Prostate gland (tissue), 2 donors: ENCODE results near the gene LSM4. TPM values are rescaled to one million over a fixed set of nuclear protein-coding genes. Genes with fewer than 3 reads are reported as not detected.

ENCODE experiments used
- DNase-seq: peaks from one replicate; pipeline ENCODE4 v3.0.0-alpha.2; 2019; ENCODE audit warnings: low spot score
- H3K27ac ChIP-seq, 2 donors: fragments of 200-600 bp; sonication (generic); 2 replicates each; pipeline ENCODE4 v1.5.1; 2017 to 2019
- H3K27me3 ChIP-seq: fragments of 200-600 bp; sonication (generic); replicated peaks from 2 replicates; pipeline ENCODE4 v1.5.1; 2019; ENCODE audit not compliant: insufficient read depth
- H3K36me3 ChIP-seq, 2 donors: fragments of 200-600 bp; sonication (generic); 1 replicate in 1 of 2; 2 replicates in 1 of 2; pipeline versions ENCODE4 v1.5.1 to v1.8.1; 2017 to 2019
- H3K4me1 ChIP-seq: fragments of 200-600 bp; sonication (generic); replicated peaks from 2 replicates; pipeline ENCODE4 v1.5.1; 2019
- H3K4me3 ChIP-seq, 2 donors: fragments of 200-600 bp; sonication (generic); 2 replicates each; pipeline ENCODE4 v1.5.1; 2017 to 2019
- H3K9me3 ChIP-seq: fragments of 200-600 bp; sonication (generic); 2 replicates; pipeline ENCODE4 v1.5.1; 2017
- POLR2A ChIP-seq: fragments of 450-650 bp; IDR thresholded peaks from one replicate; pipeline ENCODE4 v1.6.1; 2016; ENCODE audit warnings: antibody characterized with exemption, mild to moderate bottlenecking
- POLR2AphosphoS5 ChIP-seq: sonication (generic); formaldehyde crosslinking; IDR thresholded peaks from one replicate; pipeline ENCODE4 v1.6.1; 2017; ENCODE audit warnings: antibody characterized with exemption
- WGBS: methylation state at CpG from one replicate; pipeline ENCODE4 v1.1.5; 2018; 5-methylcytosine and 5-hydroxymethylcytosine counted together
- intact Hi-C: fragments of 100-400 bp; cut with DNase I; formaldehyde crosslinking; loops from one replicate; pipeline ENCODE4 v1.14.2; 2022
- total RNA-seq, 2 donors: library from RNA; depleted of rRNA; stranded (reverse); fragments of >200 nt; gene quantifications; one replicate each; pipeline ENCODE4 v1.1.0, GENCODE V29; 2016
- TF ChIP-seq, protein P1 (sequence below), 4 experiments: fragments of 200-600 bp in 2 of 4; fragments of 450-650 bp in 2 of 4; sonication (generic) in 2 of 4; IDR thresholded peaks; 1 replicate in 3 of 4; 2 replicates in 1 of 4; pipeline ENCODE4 v1.5.1; 2016 to 2019; ENCODE audit warnings: antibody characterized with exemption in 4 of 4, mild to moderate bottlenecking in 2 of 4, moderate library complexity in 2 of 4

Gene LSM4
- total RNA-seq, 2 donors from 2014 or later: 157 to 215 TPM

DNA sequence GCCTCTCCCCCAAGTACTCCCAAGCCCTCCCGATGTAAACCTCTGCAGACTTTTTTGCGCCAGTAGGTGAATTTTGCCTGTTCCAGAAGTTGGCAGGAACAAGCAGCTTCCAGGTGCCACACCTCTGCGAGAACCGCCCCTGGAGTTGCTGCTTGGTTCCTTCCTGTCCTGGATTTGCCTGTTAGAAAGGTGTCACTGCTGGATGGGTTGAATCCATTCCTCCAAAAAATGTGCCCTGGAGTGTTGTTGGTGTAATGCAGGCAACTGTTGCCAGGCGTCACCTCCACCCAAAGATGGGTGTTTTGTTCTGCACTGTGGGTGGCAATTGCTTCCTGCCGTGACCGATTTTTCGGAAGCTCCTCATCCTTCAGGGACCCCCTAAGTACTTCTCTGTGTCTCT, 23.2 kb upstream of the LSM4 start:
- Histone ChIP-seq H3K4me3 (no peak overlapping the region), H3K36me3 (no peaks in the 10 kb centered on the region), H3K27me3 (no peaks in the 10 kb centered on the region), H3K27ac (no peak overlapping the region), H3K9me3 (no peaks in the 10 kb centered on the region), H3K4me1 (no peaks in the 10 kb centered on the region)
- no peak for DNase-seq
- WGBS: 54% methylated on average over 8 of the region's 8 CpGs
- intact Hi-C loops: no loop called here
- TF ChIP-seq, protein P1, sequence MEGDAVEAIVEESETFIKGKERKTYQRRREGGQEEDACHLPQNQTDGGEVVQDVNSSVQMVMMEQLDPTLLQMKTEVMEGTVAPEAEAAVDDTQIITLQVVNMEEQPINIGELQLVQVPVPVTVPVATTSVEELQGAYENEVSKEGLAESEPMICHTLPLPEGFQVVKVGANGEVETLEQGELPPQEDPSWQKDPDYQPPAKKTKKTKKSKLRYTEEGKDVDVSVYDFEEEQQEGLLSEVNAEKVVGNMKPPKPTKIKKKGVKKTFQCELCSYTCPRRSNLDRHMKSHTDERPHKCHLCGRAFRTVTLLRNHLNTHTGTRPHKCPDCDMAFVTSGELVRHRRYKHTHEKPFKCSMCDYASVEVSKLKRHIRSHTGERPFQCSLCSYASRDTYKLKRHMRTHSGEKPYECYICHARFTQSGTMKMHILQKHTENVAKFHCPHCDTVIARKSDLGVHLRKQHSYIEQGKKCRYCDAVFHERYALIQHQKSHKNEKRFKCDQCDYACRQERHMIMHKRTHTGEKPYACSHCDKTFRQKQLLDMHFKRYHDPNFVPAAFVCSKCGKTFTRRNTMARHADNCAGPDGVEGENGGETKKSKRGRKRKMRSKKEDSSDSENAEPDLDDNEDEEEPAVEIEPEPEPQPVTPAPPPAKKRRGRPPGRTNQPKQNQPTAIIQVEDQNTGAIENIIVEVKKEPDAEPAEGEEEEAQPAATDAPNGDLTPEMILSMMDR (IDR thresholded peaks at IDR 0.05): no peak
- TF ChIP-seq POLR2A: no peak
- TF ChIP-seq POLR2AphosphoS5: no peak

DNA sequence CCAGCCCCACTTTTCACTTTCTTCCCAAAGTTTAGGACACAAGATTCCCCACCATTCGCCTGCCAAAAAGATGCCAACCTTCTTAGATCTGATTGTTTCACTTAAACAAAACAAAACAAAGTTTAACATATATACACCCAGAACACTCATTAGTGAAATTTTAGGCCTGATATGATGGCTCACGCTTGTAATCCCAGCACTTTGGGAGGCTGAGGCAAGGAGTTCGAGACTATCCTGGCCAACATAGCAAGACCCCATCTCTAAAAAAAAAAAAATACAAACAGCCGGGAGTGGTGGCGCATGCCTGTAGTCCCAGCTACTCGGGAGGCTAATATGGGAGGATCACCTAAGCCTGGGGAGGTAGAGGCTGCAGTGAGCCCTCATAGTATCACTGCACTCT, 22.4 kb upstream of the LSM4 start:
- Histone ChIP-seq H3K4me3 (no peak overlapping the region), H3K36me3 (no peaks in the 10 kb centered on the region), H3K4me1 (no peaks in the 10 kb centered on the region), H3K9me3 (no peaks in the 10 kb centered on the region), H3K27me3 (no peaks in the 10 kb centered on the region), H3K27ac (no peak overlapping the region)
- TF ChIP-seq, protein P1 (IDR thresholded peaks at IDR 0.05): no peak
- no peak for TF ChIP-seq POLR2AphosphoS5
- TF ChIP-seq POLR2A: no peak
- 95% methylated on average over 6 of the region's 6 CpGs for WGBS
- DNase-seq: no peak
- intact Hi-C loops: no loop called here

DNA sequence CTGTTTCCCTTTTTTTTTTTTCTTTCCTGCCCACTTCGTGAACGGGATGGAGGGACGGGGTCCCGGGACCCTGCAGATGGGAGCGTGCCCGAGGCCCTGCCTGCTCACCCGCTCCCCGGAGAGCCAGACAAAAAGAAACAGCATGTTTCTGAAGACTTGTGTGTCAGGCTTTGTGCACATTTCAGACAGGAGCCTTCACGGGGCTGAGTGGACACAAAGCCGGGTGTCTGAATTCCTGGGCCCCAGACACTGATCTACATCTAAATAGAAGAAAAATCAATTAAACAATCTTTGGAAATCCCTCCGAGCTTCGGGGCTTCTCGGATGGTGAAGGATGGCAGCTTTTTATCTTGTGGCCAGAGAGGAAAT, 21.7 kb upstream of the LSM4 start:
- 64% methylated on average over 13 of the region's 13 CpGs for WGBS
- DNase-seq: no peak
- TF ChIP-seq, protein P1 (IDR thresholded peaks at IDR 0.05): no peak
- TF ChIP-seq POLR2A (no peak), POLR2AphosphoS5 (no peak)
- intact Hi-C loops: no loop called here
- H3K9me3 ChIP-seq: no peaks in the 10 kb centered on the region
- peak overlapping the region in 1 of 2 donors; percentile 8 for H3K27ac ChIP-seq
- H3K4me1 ChIP-seq: no peaks in the 10 kb centered on the region
- H3K4me3 ChIP-seq: no peak overlapping the region
- no peaks in the 10 kb centered on the region for H3K27me3 ChIP-seq
- no peaks in the 10 kb centered on the region for H3K36me3 ChIP-seq

DNA sequence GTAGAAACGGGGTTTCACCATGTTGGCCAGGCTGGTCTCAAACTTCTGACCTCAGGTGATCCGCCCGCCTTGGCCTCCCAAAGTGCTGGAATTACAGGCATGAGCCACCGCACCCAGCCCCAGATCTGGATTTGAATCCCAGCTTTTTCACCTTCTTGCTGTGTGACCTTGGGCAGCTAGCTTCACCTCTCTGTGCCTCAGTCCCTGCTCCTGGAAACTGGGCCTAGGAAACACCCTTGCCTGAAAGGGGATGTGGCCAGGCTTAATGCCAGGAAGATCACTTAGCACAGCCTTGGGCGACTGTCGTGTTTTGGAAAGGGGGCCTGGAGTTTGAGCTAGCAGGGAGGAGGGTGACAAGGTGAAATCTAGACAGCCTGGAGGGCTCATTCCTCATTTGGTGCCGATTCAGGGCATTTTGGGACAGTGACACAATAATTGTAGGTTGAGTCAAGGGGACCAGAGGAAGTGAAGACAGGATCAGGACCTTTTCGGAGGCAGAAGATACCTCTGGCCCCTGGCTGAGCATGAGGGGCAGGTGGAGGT, 19.3 kb upstream of the LSM4 start:
- H3K36me3 ChIP-seq: no peaks in the 10 kb centered on the region
- intact Hi-C loops: no loop called here
- H3K27ac ChIP-seq: no peak overlapping the region
- 74% methylated on average over 8 of the region's 8 CpGs for WGBS
- H3K4me3 ChIP-seq: no peak overlapping the region
- DNase-seq: no peak
- no peaks in the 10 kb centered on the region for H3K4me1 ChIP-seq
- no peaks in the 10 kb centered on the region for H3K9me3 ChIP-seq
- no peak for TF ChIP-seq POLR2A
- no peak for TF ChIP-seq POLR2AphosphoS5
- TF ChIP-seq, protein P1 (IDR thresholded peaks at IDR 0.05): no peak
- no peaks in the 10 kb centered on the region for H3K27me3 ChIP-seq

DNA sequence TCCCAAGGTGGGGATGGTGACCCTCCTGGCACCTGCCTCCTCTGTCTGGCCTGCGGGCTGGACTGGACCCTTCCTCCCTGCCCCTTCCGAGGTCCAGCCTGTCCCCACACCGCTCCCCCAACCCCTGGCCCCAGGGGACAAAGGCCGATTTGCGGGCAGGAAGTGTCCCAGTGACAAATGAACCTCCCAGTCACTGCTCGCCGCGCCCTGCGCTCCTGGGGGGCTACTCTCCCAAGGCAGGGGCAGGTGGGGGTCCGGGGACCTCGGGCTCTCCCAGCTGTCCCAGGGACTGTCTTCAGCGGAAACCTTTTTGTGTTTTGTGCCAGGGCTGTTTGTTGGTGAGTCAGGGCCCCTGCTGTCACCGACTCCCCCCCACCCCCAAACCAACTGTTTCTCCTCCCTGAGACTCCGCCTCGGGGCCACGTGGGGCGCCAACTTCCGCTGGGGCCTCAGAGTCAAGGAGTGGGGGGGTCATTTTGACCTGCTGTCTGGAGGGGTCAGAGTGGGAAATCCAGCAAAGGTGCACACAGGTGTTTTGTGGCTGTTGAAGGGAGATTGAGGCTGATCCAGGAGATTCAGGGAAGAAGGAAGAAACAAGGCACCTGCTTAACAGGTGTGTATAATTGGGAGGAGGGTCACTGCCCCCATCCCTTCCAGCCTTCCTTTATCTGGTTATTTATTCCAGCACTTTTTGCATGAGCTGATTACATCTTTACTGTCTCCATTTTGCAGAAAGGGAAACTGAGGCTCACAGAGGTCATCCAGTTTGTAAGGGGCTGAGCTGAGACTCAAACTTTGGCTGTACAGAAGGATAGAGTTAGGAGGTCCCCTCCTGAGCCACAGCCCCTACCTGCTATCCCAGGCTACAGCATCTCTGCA, 18.4 kb upstream of the LSM4 start:
- intact Hi-C loops: no loop called here
- H3K36me3 ChIP-seq: no peaks in the 10 kb centered on the region
- peak overlapping the region; percentile 79 to 87 for H3K27ac ChIP-seq
- WGBS: 3% methylated on average over 16 of the region's 18 CpGs
- H3K27me3 ChIP-seq: no peaks in the 10 kb centered on the region
- H3K4me3 ChIP-seq: peak overlapping the region; percentile 87 to 98
- no peaks in the 10 kb centered on the region for H3K4me1 ChIP-seq
- TF ChIP-seq, protein P1 (IDR thresholded peaks at IDR 0.05): peak in 1 of 4 experiments; percentile 13
- TF ChIP-seq POLR2AphosphoS5: peak; percentile 57
- peak; percentile 38 for TF ChIP-seq POLR2A
- H3K9me3 ChIP-seq: no peaks in the 10 kb centered on the region
- peak; percentile 51 for DNase-seq
